Measurements from ENCODE around the gene SLC22A23.
A peak's percentile ranks its signal among the peaks of the same experiment; 100 is the strongest.

Gene SLC22A23

DNA sequence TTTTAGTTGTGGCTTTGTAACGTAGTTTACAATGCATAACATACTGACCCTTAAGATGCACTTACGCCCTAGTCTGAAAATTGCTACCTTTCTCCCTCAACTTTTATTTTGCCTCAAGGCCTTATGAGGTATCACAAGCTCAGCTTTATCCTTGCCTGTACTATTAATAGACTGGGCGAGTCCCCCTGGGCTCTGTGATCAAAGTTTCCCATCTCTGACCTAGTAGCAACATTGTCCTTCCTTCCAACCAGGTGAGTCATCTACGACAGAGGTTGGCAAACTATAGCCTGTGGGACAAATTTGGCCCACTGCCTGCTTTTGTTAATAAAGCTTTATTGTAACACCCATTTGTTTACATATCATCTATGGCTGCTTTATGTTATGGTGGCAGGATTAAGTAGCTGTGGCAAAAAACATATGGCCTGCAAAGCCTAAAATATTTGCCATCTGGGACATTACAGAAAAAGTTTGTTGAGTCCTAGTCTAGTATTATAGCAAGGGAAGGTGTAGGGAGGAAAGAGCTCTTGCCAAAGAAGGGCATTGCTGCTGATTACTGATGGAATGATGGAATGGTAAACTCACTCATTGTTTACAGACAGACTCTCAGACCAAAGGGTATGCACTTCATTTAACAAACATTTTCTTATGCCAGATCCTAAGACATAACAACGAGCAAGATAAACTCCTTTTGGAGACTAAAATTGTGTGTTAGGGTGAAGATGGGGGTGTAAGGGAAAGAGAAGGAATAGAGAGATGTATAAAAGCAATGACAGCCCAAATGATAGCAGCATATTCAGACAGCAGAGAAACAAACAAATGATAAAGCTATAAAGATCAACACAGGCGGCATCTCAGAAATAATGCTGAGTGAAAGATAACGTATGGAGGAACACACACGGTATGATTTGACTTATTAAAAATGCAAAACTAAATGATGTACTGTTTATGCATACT is 74.2 kb downstream of the SLC22A23 start (continued):
- TF ChIP-seq, protein P1, sequence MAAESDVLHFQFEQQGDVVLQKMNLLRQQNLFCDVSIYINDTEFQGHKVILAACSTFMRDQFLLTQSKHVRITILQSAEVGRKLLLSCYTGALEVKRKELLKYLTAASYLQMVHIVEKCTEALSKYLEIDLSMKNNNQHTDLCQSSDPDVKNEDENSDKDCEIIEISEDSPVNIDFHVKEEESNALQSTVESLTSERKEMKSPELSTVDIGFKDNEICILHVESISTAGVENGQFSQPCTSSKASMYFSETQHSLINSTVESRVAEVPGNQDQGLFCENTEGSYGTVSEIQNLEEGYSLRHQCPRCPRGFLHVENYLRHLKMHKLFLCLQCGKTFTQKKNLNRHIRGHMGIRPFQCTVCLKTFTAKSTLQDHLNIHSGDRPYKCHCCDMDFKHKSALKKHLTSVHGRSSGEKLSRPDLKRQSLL (tag by site-specific recombination; IDR thresholded peaks at IDR 0.05) = no peak
- TF ChIP-seq, protein P2, sequence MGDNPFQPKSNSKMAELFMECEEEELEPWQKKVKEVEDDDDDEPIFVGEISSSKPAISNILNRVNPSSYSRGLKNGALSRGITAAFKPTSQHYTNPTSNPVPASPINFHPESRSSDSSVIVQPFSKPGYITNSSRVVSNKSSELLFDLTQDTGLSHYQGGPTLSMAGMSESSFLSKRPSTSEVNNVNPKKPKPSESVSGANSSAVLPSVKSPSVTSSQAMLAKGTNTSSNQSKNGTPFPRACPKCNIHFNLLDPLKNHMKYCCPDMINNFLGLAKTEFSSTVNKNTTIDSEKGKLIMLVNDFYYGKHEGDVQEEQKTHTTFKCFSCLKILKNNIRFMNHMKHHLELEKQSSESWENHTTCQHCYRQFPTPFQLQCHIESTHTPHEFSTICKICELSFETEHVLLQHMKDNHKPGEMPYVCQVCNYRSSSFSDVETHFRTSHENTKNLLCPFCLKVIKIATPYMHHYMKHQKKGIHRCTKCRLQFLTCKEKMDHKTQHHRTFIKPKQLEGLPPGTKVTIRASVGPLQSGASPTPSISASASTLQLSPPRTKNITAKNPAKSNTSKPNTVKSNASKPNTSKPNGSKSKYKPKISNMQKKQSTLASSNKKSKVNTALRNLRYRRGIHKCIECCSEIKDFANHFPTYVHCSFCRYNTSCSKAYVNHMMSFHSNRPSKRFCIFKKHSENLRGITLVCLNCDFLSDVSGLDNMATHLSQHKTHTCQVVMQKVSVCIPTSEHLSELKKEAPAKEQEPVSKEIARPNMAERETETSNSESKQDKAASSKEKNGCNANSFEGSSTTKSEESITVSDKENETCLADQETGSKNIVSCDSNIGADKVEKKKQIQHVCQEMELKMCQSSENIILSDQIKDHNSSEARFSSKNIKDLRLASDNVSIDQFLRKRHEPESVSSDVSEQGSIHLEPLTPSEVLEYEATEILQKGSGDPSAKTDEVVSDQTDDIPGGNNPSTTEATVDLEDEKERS (tag by site-specific recombination; IDR thresholded peaks at IDR 0.05) = 0 out of 2 replicates have a peak, but pooled peaks have one; percentile 61
- no peak for TF ChIP-seq ZNF169 (tag by site-specific recombination; IDR thresholded peaks at IDR 0.05)
- TF ChIP-seq, protein P3, sequence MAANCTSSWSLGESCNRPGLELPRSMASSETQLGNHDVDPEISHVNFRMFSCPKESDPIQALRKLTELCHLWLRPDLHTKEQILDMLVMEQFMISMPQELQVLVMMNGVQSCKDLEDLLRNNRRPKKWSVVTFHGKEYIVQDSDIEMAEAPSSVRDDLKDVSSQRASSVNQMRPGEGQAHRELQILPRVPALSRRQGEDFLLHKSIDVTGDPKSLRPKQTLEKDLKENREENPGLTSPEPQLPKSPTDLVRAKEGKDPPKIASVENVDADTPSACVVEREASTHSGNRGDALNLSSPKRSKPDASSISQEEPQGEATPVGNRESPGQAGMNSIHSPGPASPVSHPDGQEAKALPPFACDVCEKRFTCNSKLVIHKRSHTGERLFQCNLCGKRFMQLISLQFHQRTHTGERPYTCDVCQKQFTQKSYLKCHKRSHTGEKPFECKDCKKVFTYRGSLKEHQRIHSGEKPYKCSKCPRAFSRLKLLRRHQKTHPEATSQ (tag by site-specific recombination; IDR thresholded peaks at IDR 0.05) = no peak
- no peak for TF ChIP-seq ZNF394 (tag by site-specific recombination; IDR thresholded peaks at IDR 0.05; ENCODE audit: borderline replicate concordance)
- no peak for TF ChIP-seq ZNF548 (tag by site-specific recombination; IDR thresholded peaks at IDR 0.05)
- no peak for TF ChIP-seq ZFP69B (tag by site-specific recombination; IDR thresholded peaks at IDR 0.05)
- 0 out of 2 replicates have a peak, but pooled peaks have one; percentile 44 for TF ChIP-seq YY1 (tag by site-specific recombination; IDR thresholded peaks at IDR 0.05)
- TF ChIP-seq, protein P4, sequence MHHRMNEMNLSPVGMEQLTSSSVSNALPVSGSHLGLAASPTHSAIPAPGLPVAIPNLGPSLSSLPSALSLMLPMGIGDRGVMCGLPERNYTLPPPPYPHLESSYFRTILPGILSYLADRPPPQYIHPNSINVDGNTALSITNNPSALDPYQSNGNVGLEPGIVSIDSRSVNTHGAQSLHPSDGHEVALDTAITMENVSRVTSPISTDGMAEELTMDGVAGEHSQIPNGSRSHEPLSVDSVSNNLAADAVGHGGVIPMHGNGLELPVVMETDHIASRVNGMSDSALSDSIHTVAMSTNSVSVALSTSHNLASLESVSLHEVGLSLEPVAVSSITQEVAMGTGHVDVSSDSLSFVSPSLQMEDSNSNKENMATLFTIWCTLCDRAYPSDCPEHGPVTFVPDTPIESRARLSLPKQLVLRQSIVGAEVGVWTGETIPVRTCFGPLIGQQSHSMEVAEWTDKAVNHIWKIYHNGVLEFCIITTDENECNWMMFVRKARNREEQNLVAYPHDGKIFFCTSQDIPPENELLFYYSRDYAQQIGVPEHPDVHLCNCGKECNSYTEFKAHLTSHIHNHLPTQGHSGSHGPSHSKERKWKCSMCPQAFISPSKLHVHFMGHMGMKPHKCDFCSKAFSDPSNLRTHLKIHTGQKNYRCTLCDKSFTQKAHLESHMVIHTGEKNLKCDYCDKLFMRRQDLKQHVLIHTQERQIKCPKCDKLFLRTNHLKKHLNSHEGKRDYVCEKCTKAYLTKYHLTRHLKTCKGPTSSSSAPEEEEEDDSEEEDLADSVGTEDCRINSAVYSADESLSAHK (tag by site-specific recombination; IDR thresholded peaks at IDR 0.05) = no peak
- TF ChIP-seq ZNF624 (tag by site-specific recombination; IDR thresholded peaks at IDR 0.05) = no peak
- no peak for TF ChIP-seq ZBTB8A (tag by site-specific recombination; IDR thresholded peaks at IDR 0.05)
- TF ChIP-seq, protein P5, sequence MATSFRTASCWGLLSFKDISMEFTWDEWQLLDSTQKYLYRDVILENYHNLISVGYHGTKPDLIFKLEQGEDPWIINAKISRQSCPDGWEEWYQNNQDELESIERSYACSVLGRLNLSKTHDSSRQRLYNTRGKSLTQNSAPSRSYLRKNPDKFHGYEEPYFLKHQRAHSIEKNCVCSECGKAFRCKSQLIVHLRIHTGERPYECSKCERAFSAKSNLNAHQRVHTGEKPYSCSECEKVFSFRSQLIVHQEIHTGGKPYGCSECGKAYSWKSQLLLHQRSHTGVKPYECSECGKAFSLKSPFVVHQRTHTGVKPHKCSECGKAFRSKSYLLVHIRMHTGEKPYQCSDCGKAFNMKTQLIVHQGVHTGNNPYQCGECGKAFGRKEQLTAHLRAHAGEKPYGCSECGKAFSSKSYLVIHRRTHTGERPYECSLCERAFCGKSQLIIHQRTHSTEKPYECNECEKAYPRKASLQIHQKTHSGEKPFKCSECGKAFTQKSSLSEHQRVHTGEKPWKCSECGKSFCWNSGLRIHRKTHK (tag by site-specific recombination; IDR thresholded peaks at IDR 0.05) = no peak
- no peak for TF ChIP-seq ZNF776 (tag by site-specific recombination; IDR thresholded peaks at IDR 0.05; ENCODE audit: borderline replicate concordance)
- no peak for TF ChIP-seq ZNF785 (tag by site-specific recombination; IDR thresholded peaks at IDR 0.05)
- no peak for TF ChIP-seq TCF7L2 (IDR thresholded peaks at IDR 0.05; ENCODE audit: borderline replicate concordance, low read depth, low read length)
- no peak for TF ChIP-seq ZNF221 (tag by site-specific recombination; IDR thresholded peaks at IDR 0.05; ENCODE audit: borderline replicate concordance)
- TF ChIP-seq ZFP41 (tag by site-specific recombination; IDR thresholded peaks at IDR 0.05; ENCODE audit: borderline replicate concordance) = no peak
- no peak for TF ChIP-seq ZNF792 (tag by site-specific recombination; IDR thresholded peaks at IDR 0.05)
- no peak for TF ChIP-seq ZNF341 (tag by site-specific recombination; IDR thresholded peaks at IDR 0.05; ENCODE audit: low read depth)
- no peak for TF ChIP-seq HOXA7 (CRISPR knock-in tag; IDR thresholded peaks at IDR 0.05; ENCODE audit: borderline replicate concordance)
- no peak for TF ChIP-seq ZNF837 (tag by site-specific recombination; IDR thresholded peaks at IDR 0.05)
- no peak for TF ChIP-seq ZNF146 (tag by site-specific recombination; IDR thresholded peaks at IDR 0.05)
- no peak for TF ChIP-seq OVOL3 (tag by site-specific recombination; IDR thresholded peaks at IDR 0.05)
- no peak for TF ChIP-seq ZBTB48 (tag by site-specific recombination; IDR thresholded peaks at IDR 0.05)
- peak; percentile 29; the same call in 1 of the 2 replicates for TF ChIP-seq ZNF366 (tag by site-specific recombination; conservative IDR thresholded peaks at IDR 0.05)
- TF ChIP-seq, protein P6, sequence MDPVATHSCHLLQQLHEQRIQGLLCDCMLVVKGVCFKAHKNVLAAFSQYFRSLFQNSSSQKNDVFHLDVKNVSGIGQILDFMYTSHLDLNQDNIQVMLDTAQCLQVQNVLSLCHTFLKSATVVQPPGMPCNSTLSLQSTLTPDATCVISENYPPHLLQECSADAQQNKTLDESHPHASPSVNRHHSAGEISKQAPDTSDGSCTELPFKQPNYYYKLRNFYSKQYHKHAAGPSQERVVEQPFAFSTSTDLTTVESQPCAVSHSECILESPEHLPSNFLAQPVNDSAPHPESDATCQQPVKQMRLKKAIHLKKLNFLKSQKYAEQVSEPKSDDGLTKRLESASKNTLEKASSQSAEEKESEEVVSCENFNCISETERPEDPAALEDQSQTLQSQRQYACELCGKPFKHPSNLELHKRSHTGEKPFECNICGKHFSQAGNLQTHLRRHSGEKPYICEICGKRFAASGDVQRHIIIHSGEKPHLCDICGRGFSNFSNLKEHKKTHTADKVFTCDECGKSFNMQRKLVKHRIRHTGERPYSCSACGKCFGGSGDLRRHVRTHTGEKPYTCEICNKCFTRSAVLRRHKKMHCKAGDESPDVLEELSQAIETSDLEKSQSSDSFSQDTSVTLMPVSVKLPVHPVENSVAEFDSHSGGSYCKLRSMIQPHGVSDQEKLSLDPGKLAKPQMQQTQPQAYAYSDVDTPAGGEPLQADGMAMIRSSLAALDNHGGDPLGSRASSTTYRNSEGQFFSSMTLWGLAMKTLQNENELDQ (tag by site-specific recombination; IDR thresholded peaks at IDR 0.05; ENCODE audit: low read depth) = no peak
- TF ChIP-seq KLF9 (tag by site-specific recombination; IDR thresholded peaks at IDR 0.05; ENCODE audit: low read depth) = no peak
